Dedifferentiated amniotic fluid mesenchymal stem cell (primary cell): ENCODE measurements around the gene PPIAL4G.
"Not testable (repeated sequence)": the region's sequence is repeated elsewhere in the genome, so short reads cannot be mapped to it uniquely, and the experiment has no call there.

Experiments used
- DNase-seq: peaks from one replicate; pipeline ENCODE4 v3.0.0-alpha.2; 2016; ENCODE audit errors: extremely low spot score

PPIAL4G gene

DNA sequence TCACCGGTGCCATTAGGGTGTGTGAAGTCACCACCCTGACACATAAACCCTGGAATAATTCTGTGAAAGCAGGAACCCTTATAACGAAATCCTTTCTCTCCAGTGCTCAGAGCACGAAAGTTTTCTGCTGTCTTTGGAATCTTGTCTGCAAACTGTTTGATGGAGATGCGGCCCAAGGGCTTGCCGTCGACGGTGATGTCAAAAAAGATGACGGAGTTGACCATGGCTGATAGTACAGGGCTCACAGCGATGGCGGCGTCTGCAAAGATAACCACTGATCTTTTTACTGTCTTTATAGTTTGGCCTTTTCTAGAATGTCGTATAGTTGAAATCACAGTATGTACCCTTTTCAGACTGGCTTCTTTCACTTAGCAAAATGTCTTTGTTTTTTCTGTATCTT is at the start of gene PPIAL4G:
Gene PPIAL4G (minus strand): TSS at position 274 of the 400 bp plus-strand sequence. CDS start 50 bp downstream, at position 224.
- DNase-seq = not testable (repeated sequence)

DNA sequence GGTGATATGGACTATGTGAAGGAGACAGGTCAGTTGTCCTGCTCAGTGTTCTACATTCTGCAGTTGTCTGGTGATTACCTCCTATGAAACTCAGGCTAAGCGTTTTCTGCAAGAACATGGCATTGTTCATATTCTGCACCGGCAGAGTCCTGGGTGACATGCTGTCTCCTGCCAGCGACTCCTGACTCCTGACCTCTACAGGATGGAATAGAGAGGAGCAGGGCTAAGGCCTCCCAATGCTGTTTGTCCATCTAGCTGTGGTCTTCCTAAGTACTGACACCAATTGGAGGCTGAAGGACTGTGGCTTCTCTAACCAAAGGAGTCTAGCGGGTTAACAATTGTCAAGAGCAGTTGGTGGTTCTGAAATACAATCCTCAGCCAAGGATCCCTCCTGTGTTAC is 49.1 kb upstream of the PPIAL4G start:
- not testable (repeated sequence) for DNase-seq

DNA sequence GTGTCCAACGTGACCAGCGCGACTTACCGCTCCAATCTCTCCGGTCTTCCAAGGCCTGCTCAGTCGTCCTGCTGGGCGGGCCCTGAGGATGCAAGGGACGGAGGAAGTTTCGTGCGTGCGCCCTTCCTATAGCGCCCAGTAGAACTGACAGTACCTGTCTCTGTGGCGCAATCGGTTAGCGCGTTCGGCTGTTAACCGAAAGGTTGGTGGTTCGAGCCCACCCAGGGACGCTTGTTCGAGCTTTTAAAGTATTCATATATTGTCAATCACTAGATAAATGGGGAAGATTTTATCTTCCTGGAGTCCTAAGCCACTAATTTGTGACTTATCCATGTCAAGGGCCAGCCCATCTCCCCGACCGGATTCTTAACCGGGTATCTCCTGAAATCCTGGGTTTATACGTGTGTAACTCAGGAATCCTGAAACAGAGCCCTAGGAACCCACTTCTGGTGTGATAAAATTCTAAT is 46.0 kb upstream of the PPIAL4G start:
- peak; percentile 17 for DNase-seq

DNA sequence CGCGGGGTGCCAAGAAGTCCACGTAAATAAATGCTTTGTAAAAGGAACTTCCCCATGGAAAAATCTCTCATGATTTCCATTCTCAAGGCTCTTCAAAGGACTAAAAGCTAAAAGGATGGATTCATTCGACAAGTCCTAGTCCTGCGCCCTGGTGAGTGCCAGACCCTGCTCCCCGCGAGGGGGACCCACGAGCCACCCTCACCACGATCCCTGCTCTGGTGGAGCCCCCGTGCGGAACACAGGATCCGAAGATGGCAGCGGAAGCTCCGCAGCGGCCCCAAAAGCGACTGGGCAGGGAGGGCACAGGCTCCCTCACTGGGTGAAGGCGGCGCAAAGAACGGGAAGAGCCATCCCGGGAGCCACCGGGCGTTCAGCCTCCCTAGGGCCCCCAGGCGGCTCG is 45.5 kb upstream of the PPIAL4G start:
- not testable (repeated sequence) for DNase-seq

DNA sequence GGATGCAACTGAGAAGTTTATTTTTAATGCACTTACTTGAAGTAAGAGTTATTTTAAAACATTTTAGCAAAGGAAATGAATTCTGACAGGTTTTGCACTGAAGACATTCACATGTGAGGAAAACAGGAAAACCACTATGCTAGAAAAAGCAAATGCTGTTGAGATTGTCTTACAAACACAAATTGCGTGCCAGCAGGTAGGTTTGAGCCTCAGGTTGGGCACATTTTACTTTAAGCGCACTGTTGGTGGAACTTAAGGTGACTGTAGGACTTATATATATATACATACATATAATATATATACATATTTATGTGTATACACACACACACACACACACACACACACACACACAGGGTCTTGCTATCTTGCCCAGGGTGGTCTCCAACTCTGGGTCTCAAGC is 43.5 kb upstream of the PPIAL4G start:
- not testable (repeated sequence) for DNase-seq

DNA sequence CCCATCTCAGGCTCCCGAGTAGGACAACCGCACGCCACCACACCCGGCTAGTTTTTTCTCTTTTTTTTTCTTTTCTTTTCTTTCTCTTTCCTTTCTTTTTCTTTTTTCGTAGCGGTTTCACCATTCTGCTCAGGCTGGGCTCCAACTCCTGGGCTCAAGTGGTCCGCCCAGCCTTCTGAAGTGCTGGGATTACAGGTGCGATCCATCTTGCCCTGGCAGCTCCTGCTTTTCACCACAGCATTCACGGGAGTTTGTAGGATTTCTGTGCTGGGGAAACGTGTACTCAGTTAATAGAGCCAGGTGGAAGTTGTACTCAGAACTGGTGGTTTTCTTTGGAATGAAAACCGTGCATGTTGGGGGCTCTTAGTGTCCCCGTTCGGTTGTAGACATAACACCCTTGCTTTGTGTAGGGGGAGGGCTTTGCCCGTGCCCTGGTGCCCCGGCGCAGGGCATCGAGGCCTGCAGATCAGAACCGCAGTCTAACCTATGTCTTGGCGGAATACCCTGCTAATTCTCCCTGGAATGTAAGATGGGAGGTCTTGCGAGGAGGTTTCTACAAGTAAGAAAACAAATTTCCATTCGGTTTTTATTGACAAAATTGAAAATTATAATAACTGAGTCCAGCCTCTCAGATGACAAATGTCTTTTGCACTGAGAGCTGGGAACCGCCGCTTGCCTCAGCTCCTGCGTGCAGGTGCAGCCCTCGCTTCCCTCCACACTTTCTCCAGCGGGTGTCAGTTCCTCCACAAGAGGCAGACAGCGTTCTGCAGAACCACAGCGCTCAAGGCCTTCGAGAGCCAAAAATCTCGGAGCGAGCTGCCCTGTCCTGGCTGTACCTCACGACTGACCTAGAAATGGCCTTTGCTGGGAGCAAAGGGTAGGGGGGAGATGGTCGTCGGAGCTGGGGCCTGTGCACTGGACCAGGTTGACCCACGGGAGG is 40.4 kb upstream of the PPIAL4G start:
- DNase-seq = not testable (repeated sequence)

DNA sequence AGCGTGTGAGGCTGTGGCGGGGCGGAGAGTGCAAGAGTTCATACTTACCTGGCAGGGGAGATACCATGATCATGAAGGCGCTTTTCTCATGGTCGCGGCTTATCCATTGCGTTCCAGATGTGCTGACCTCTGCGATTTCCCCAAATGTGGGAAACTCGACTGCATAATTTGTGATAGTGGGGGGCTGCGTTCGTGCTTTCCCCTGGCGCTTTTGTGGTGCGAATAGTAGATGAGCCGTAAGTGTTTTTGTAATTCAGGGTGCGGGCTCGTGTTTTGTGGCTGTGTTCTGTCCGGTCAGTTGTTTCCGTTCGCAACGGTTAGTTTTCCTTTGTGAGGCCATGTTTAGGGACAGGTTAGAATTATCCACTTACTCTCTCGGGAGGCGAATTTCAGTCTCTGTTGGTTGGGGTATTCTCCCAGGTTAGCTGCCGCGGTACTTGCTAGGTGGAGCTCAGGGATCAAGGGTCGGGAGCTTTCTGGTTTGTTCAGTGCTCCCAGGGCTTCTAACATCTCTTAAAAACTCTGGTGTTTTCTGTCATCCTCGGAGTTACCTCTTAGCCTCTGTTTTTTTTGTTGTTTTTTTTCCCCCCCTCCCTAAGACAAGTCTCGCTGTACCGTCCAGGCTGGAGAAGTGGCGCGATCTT is 39.6 kb upstream of the PPIAL4G start:
- DNase-seq = peak; percentile 64

DNA sequence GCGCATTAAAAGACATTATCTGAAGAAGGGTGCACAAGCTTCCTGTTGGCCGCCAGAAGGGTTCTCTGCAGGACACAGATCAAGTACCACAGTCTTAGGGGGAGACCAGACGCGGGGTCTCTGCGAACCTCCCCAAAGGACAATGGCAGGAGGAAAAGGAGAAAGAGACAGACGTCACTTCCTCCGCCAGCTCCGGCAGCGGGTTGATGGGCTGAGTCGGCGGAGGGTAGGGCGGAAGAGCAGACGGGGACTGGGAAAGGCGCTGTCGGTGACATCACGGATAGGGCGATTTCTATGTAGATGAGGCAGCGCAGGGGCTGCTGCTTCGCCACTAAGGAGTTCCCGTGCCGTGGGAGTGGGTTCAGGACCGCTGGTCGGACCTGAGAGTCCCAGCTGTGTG is 39.0 kb upstream of the PPIAL4G start:
- DNase-seq = peak; percentile 78

DNA sequence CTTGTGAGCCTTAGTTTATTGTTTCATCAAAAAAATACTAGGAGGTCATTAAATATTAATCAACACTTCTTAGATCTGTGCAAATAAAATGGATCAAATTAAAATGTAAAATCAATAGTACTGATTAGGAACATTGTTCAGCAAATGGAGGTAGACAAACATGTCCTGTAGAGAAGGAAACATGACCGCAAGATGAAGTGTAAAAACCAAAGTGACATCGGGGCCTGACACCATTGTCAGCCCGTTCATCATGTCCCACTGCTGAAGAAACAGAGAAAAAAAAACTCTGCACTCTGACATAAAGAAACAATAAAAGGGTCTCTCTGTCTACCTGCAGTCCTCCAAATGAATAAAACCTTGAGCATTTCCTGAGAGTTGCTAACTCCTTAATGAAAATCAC is 31.2 kb upstream of the PPIAL4G start:
- DNase-seq = not testable (repeated sequence)

DNA sequence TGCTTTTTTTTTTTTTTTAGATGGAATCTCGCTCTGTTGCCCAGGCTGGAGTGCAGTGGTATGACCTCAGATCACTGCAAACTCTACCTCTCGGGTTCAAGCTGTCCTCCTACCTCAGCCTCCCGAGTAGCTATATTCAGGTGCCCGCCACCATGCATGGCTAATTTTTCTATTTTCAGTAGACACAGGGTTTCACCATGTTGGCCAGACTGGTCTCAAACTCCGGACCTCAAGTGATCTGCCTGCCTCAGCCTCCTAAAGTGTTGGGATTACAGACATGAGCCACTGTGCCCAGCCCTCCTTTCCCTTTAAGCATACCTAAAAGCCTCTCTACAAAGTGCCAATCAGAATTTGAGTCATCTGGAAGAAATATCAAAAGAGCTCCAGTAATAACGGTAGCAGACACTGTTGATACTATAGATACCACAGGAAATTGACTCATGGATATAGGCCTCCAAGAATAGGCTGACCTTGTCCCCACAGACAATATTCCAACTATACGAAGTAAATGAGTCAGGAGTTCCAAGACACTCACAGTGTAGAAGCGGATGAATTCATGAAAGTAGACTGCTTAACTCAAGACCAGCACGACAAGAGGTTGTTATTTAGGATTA is 29.6 kb upstream of the PPIAL4G start:
- not testable (repeated sequence) for DNase-seq

DNA sequence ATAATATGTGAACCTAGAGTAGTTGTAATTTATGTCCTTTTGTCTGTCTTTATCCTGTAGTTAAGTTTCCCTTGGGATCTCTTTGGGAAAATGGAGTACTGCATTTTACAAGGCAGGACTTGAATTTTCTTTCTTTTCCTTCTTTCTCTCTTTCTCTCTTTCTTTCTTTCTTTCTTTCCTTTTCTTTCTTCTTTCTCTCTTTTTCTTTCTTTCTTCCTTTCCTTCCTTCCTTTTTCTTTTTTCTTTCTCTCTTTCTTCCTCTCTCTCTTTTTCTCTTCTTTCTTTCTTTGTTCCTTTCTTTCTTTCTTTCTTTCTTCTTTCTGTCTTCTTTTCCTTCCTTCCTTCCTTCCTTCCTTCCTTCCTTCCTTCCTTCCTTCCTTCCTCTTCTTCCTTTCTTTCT is 10.8 kb upstream of the PPIAL4G start:
- not testable (repeated sequence) for DNase-seq

DNA sequence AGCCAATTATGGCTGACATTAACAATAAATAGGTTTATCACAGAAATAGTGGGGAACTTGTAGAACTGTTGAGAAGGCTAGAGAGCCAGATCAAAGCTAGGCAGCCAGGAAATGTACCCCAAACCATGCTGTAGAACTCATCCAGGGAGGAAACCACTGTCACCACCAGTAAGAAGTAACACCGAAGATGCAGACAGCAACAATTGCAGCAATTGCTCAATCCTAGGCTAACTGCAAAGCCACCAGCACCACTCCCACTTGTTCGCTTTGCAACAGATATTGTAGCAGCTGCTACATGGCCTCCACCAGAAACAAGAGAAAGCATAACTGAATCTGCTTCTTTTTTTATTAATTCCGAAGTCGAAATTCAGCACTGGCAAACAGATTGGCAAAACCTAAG is 2.0 kb downstream of the PPIAL4G start:
- DNase-seq = not testable (repeated sequence)

DNA sequence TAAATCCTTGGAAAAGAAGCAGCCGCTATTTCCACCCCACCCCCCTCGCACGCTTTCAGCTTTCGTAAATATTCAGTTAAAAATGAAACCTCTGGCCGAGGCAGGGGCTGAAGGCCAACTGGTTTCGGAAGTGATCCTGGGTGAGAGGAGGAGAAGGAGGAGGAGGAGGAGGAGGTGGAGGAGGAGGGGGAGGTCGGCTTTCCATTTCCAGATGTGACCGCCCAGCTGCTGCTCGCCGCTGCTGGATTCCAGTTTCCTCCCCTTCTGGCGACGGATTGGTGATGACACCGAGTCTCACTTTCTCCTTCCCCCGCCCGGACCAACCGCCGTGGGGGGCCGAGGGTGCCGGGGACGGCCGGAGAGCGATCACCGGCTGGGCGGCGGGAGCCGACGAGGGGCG is 23.4 kb downstream of the PPIAL4G start:
- not testable (repeated sequence) for DNase-seq

DNA sequence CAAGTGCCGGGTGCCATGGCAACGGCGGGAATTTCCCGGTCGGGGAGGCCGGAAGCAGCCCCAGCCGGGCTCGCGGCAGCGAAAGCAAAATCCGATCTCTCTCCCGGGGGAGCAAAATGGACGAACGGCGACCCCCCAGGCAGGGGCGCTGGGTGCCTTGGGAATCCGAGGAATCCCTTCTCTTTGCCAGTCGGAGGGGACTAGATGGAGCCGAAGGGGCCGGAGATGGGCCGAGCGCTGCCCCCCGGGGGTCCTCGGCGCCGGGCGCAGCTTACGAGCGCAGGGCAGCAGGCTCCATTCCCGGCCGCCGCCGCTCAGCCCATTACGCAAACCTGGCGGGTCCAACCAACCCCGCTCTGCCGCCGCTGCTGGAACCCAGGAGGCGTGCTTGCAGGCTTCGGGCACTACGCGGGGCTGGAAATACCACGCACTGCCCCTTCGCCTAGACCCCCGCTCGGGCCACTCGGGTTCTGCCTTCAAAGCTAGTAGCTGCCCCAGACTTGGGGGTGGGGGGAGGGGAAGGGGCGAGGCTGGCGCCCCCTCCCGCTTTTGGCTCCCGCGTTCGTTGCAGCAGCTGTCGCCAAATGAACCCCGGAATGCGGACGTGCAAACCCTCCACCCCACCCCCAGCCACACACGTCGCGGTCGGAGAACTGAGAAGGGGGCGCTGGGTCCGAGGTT is 24.1 kb downstream of the PPIAL4G start:
- not testable (repeated sequence) for DNase-seq

DNA sequence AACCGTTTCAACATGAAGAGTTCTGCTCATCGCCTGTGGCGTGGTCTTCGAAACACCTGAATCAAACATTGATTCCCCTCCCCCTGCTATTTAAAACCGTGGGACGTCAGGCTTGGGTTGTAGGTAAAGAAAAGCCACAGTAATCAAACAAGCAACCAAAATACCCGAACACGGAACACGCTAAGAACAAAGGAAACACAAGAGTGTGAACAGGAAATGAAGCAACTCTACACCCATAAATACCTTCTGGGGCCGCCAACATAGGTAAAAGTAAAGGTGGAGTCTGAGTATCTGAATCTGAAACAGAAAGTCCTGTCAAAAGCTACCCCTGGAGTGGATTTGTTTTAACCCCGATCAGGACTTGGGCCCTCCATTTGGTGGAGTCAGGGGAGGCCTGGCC is 24.7 kb downstream of the PPIAL4G start:
- not testable (repeated sequence) for DNase-seq

DNA sequence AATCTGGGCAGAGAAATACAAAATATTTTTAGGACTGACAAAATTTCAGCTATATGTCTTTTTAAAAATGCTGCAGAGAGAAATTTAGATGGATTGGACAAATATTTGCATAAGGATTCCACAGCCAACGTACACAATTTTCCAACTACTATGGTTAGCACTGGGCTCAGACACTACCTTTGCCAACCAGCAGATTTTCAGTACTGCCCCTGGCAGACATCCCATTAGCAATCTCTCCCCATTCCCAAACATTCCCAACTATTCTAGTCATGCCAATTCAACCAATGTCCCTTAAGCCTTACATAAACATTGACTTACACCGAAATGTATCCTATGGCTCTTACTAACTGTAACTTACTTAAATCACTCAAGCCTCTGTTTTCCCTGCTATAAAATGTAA is 30.3 kb downstream of the PPIAL4G start:
- not testable (repeated sequence) for DNase-seq

DNA sequence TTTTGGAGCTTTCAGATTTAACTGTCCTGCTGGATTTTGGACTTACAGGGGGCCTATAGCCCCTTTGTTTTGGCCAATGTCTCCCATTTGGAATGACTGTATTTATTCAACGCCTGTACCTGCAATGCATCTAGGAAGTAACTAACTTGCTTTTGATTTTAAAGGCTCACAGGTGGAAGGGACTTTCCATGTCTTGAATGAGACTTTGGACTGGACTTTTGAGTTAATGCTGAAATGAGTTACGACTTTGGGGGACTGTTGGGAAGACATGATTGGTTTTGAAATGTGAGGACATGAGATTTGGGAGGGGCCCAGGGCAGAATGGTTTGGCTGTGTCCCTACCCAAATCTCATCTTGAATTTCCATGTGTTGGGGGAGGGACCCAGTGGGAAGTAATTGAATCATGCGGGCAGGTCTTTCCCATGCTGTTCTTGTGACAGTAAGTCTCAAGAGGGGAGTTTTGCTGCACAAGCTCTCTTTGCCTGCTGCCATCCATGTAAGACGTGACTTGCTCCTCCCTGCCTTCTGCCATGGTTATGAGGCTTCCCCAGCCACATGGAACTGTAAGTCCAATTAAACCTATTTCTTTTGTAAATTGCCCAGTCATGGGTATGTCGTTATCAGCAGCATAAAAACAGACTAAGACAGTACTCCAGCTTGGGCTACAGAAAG is 43.3 kb downstream of the PPIAL4G start:
- DNase-seq = not testable (repeated sequence)

DNA sequence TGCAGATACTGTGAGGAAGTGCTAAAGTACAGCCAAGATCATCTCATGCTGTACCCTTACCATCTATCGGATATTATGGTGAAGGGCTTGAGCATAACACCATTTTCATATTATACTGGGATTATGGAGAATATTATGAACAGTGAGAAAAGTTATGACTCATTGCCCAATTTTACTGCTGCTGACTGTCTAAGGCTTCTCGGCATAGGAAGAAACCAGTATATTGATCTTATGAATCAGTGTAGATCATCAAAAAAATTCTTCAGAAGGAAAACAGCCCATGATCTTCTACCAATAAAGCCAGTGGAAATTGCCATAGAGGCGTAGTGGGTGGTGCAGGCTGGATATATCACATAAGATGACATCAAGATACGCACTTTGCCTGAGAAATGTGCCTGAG is 47.7 kb downstream of the PPIAL4G start:
- no peak for DNase-seq

DNA sequence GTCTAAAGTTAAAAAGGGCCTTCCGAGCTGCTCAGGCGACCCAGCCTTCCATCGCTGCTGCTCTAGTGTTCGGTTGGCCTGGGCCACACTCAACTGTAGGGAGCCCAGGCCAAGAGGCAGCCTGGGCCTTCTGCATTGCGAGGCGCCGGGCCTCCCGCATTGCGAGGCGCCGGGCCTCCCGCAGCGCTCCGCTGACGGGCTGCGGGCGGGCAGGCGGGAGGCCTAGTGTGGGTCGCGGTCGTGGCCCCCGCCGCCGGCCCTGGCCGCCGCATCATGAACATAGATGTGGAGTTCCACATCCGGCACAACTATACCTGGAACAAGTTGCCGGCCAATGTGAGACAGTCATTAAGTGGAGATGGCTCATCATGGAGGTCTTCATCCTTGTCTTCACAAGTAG is 48.3 kb downstream of the PPIAL4G start:
- DNase-seq = no peak

DNA sequence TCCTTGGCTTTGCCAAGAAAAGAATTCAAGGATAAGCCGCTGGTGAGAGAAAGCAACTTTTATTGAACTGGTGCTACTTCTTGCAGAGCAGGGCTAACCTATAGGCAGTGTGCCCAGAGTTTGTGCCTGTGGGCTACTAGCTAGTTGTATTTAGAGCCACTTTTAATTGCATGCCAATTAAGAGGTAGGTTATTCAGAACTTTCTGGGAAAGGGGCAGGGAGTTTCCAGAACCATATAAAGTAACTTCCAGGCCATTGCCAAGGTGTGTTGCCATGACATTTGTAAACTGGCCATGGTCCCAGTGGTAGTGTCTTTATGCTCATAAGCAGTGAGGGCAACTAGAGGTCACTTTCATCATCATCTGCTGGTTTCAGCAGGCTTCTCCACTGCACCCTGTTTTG is 50.2 kb downstream of the PPIAL4G start:
- not testable (repeated sequence) for DNase-seq
